ENCODE measurements around the gene EME2. TPM values are rescaled to one million over a fixed set of nuclear protein-coding genes. Genes with fewer than 3 reads are reported as not detected.

The EME2 gene
- total RNA-seq, 1 donor from 2014 or later: 14.0 TPM

DNA sequence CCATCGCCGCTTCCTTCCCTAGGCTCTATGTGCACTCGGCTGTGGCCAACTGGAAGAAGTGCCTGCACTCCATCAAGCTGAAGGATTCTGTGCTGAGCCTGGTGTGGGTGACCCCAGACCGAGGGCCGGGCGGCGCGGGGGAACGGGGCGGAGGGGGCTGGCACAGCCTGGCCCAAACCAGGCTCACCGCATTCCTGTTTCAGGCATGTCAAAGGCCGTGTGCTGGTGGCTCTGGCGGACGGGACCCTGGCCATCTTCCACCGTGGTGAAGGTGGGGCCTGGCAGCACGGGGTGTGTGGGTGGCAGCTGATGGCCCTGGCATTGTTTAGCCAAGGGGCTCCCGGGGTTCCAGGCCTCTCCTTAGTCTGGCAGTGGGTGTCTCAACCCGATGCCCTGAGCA, 5.9 kb upstream of the EME2 start:
- no peak for TF ChIP-seq CTCF (conservative IDR thresholded peaks at IDR 0.05; ENCODE audit: low read depth, low read length)

DNA sequence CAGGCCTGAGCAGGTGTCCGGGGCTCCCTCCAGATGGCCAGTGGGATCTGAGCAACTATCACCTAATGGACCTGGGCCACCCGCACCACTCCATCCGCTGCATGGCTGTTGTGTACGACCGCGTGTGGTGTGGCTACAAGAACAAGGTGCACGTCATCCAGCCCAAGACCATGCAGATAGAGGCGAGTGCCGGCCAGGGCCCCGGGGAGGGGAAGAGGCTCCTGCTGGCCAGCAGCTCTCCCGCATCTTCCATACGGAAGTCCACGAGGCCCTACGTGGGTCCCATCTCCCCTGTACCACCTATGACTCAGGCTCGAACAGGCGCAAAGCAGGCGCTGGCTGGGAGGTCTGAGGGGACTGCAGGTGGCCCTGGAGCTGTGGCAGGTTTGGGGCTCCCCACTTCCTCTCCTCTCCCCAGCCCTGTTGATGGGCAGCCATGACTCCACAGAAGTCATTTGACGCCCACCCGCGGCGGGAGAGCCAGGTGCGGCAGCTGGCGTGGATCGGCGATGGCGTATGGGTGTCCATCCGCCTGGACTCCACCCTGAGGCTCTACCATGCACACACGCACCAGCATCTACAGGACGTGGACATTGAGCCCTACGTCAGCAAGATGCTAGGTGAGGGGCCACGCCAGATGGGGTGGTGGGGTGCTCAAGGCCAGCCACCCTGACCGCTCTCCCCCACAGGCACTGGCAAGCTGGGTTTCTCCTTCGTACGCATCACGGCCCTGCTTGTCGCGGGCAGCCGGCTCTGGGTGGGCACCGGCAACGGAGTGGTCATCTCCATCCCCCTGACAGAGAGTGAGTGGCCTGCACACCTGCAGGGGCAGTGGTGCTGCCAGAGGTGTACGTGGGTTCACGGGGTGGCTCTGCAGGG, 5.3 kb upstream of the EME2 start:
- no peak overlapping the region for H3K4me3 ChIP-seq (ENCODE audit: low read depth, low read length)
- no peak for TF ChIP-seq CTCF (conservative IDR thresholded peaks at IDR 0.05; ENCODE audit: low read depth, low read length)
- no peak for DNase-seq (ENCODE audit: low read depth)

More for the DNA sequence above, 5.9 kb upstream of the EME2 start:
- no peak for DNase-seq (ENCODE audit: low read depth)
- no peak overlapping the region for H3K4me3 ChIP-seq (ENCODE audit: low read depth, low read length)

DNA sequence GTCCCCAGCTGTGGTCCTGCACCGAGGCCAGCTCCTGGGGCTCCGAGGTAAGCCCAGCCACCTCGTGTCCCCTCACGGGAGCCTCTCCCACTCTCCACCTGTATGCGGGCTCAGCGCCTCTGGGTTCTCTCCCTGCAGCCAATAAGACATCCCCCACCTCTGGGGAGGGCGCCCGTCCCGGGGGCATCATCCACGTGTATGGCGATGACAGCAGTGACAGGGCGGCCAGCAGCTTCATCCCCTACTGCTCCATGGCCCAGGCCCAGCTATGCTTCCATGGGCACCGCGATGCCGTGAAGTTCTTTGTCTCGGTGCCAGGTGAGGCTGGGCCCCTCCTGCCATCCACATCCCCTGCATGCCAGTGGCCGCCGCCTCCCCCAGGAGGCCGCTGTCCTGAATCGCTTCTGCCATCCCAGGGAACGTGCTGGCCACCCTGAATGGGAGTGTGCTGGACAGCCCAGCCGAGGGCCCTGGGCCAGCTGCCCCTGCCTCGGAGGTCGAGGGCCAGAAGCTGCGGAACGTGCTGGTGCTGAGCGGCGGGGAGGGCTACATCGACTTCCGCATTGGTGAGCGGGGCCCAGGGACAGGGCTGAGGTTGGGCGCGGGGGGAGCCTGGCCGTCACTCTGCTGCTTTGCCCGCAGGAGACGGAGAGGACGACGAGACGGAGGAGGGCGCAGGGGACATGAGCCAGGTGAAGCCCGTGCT, 4.4 kb upstream of the EME2 start:
- no peak for DNase-seq (ENCODE audit: low read depth)
- no peak overlapping the region for H3K4me3 ChIP-seq (ENCODE audit: low read depth, low read length)
- TF ChIP-seq CTCF (conservative IDR thresholded peaks at IDR 0.05; ENCODE audit: low read depth, low read length): no peak

DNA sequence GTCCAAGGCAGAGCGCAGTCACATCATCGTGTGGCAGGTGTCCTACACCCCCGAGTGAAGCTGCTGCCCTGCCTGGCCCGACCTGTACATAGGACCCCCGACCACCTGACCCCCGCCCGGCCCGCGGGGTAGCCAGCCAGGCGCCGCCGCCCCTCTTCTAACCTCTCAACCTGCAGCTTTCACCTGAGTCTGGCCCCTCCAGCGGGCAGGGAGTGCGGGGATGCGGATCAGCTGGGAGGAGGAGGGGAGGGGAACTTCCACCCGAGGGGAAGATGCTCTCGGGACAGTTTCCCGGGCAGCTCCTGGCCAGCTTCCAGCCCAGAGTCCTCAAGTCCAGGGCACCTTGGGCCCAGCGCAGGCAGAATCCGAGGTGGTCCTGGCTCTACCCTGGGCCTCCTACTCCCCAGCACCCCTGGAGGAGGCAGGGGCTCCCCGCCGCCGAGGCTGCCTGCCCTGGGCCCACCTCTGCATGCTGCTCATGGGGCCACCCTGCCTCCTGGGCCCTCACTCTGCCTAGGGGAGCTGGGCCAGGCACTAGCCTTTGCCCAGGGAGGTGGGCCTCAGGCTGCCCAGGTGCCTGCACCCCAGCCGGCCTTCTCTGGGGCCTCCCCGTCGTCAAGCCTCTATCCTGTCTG, 3.7 kb upstream of the EME2 start:
- TF ChIP-seq CTCF (conservative IDR thresholded peaks at IDR 0.05; ENCODE audit: low read depth, low read length): no peak
- H3K4me3 ChIP-seq (ENCODE audit: low read depth, low read length): no peak overlapping the region
- no peak for DNase-seq (ENCODE audit: low read depth)

GRCh38 chr16:1769402-1770300, 3.0 kb upstream of the EME2 start:
- TF ChIP-seq CTCF (conservative IDR thresholded peaks at IDR 0.05; ENCODE audit: low read depth, low read length): no peak
- no peak for DNase-seq (ENCODE audit: low read depth)
- H3K4me3 ChIP-seq (ENCODE audit: low read depth, low read length): no peak overlapping the region
